ENCODE results near the gene SYNE2. TPM values are rescaled to one million over a fixed set of nuclear protein-coding genes. Genes with fewer than 3 reads are reported as not detected.

Gene SYNE2
- total RNA-seq, 1 donor, result 131 TPM

- peaks cover 31% of the 10 kb centered on the region for H3K4me1 ChIP-seq (ENCODE audit: insufficient read depth, low read length)
- no peaks in the 10 kb centered on the region for H3K9me3 ChIP-seq (ENCODE audit: low read depth, low read length)
- no peak overlapping the region for H3K4me3 ChIP-seq (ENCODE audit: low read length)
- H3K27me3 ChIP-seq (ENCODE audit: insufficient read depth, low read length), result no peaks in the 10 kb centered on the region
Observed at GRCh38 chr14:64194404-64194803, 341.6 kb downstream of the SYNE2 start.

GRCh38 chr14:64195199-64195598 lies 342.4 kb downstream of the SYNE2 start:
- no peaks in the 10 kb centered on the region for H3K9me3 ChIP-seq (ENCODE audit: low read depth, low read length)
- no peak overlapping the region for H3K4me3 ChIP-seq (ENCODE audit: low read length)
- peaks cover 31% of the 10 kb centered on the region for H3K4me1 ChIP-seq (ENCODE audit: insufficient read depth, low read length)
- no peaks in the 10 kb centered on the region for H3K27me3 ChIP-seq (ENCODE audit: insufficient read depth, low read length)

GRCh38 chr14:64196056-64196455 lies 343.3 kb downstream of the SYNE2 start:
- peaks cover 31% of the 10 kb centered on the region for H3K4me1 ChIP-seq (ENCODE audit: insufficient read depth, low read length)
- no peaks in the 10 kb centered on the region for H3K27me3 ChIP-seq (ENCODE audit: insufficient read depth, low read length)
- H3K9me3 ChIP-seq (ENCODE audit: low read depth, low read length), result no peaks in the 10 kb centered on the region
- no peak overlapping the region for H3K4me3 ChIP-seq (ENCODE audit: low read length)

- H3K9me3 ChIP-seq (ENCODE audit: low read depth, low read length), result no peaks in the 10 kb centered on the region
- H3K27me3 ChIP-seq (ENCODE audit: insufficient read depth, low read length), result no peaks in the 10 kb centered on the region
- peak overlapping the region; percentile 6 for H3K4me3 ChIP-seq (ENCODE audit: low read length)
- peaks cover 31% of the 10 kb centered on the region for H3K4me1 ChIP-seq (ENCODE audit: insufficient read depth, low read length)
Observed at GRCh38 chr14:64196814-64197411, 344.1 kb downstream of the SYNE2 start.

- Histone ChIP-seq H3K4me3 (ENCODE audit: low read length) (no peak overlapping the region), H3K9me3 (ENCODE audit: low read depth, low read length) (no peaks in the 10 kb centered on the region), H3K27me3 (ENCODE audit: insufficient read depth, low read length) (no peaks in the 10 kb centered on the region), H3K4me1 (ENCODE audit: insufficient read depth, low read length) (peaks cover 31% of the 10 kb centered on the region)
Observed at GRCh38 chr14:64197996-64198395, 345.2 kb downstream of the SYNE2 start.

- H3K4me3 ChIP-seq (ENCODE audit: low read length), result no peak overlapping the region
Observed at GRCh38 chr14:64198486-64198885, 345.7 kb downstream of the SYNE2 start.

GRCh38 chr14:64200170-64200569 lies 347.4 kb downstream of the SYNE2 start:
- no peaks in the 10 kb centered on the region for H3K27me3 ChIP-seq (ENCODE audit: insufficient read depth, low read length)
- H3K9me3 ChIP-seq (ENCODE audit: low read depth, low read length), result no peaks in the 10 kb centered on the region
- H3K4me1 ChIP-seq (ENCODE audit: insufficient read depth, low read length), result peaks cover 21% of the 10 kb centered on the region
- H3K4me3 ChIP-seq (ENCODE audit: low read length), result no peak overlapping the region

More at GRCh38 chr14:64198486-64198885, 345.7 kb downstream of the SYNE2 start:
- no peaks in the 10 kb centered on the region for H3K27me3 ChIP-seq (ENCODE audit: insufficient read depth, low read length)
- H3K4me1 ChIP-seq (ENCODE audit: insufficient read depth, low read length), result peaks cover 31% of the 10 kb centered on the region
- H3K9me3 ChIP-seq (ENCODE audit: low read depth, low read length), result no peaks in the 10 kb centered on the region

GRCh38 chr14:64201296-64201695 lies 348.5 kb downstream of the SYNE2 start:
- peaks cover 13% of the 10 kb centered on the region for H3K4me1 ChIP-seq (ENCODE audit: insufficient read depth, low read length)
- no peak overlapping the region for H3K4me3 ChIP-seq (ENCODE audit: low read length)
- H3K9me3 ChIP-seq (ENCODE audit: low read depth, low read length), result no peaks in the 10 kb centered on the region
- H3K27me3 ChIP-seq (ENCODE audit: insufficient read depth, low read length), result no peaks in the 10 kb centered on the region

- Histone ChIP-seq H3K4me1 (ENCODE audit: insufficient read depth, low read length) (peaks cover 7% of the 10 kb centered on the region), H3K9me3 (ENCODE audit: low read depth, low read length) (no peaks in the 10 kb centered on the region), H3K27me3 (ENCODE audit: insufficient read depth, low read length) (no peaks in the 10 kb centered on the region), H3K4me3 (ENCODE audit: low read length) (no peak overlapping the region)
Observed at GRCh38 chr14:64201921-64202545, 349.2 kb downstream of the SYNE2 start.

- peaks cover 6% of the 10 kb centered on the region for H3K4me1 ChIP-seq (ENCODE audit: insufficient read depth, low read length)
- no peak overlapping the region for H3K4me3 ChIP-seq (ENCODE audit: low read length)
- no peaks in the 10 kb centered on the region for H3K9me3 ChIP-seq (ENCODE audit: low read depth, low read length)
- no peaks in the 10 kb centered on the region for H3K27me3 ChIP-seq (ENCODE audit: insufficient read depth, low read length)
Observed at GRCh38 chr14:64202716-64203115, 349.9 kb downstream of the SYNE2 start.

GRCh38 chr14:64203366-64204006 lies 350.7 kb downstream of the SYNE2 start:
- no peak overlapping the region for H3K4me3 ChIP-seq (ENCODE audit: low read length)
- H3K9me3 ChIP-seq (ENCODE audit: low read depth, low read length), result no peaks in the 10 kb centered on the region
- no peaks in the 10 kb centered on the region for H3K27me3 ChIP-seq (ENCODE audit: insufficient read depth, low read length)
- no peaks in the 10 kb centered on the region for H3K4me1 ChIP-seq (ENCODE audit: insufficient read depth, low read length)

- peaks cover 10% of the 10 kb centered on the region for H3K4me1 ChIP-seq (ENCODE audit: insufficient read depth, low read length)
Observed at GRCh38 chr14:64208261-64208660, 355.5 kb downstream of the SYNE2 start.

GRCh38 chr14:64208981-64209380 lies 356.2 kb downstream of the SYNE2 start:
- Histone ChIP-seq H3K27me3 (ENCODE audit: insufficient read depth, low read length) (no peaks in the 10 kb centered on the region), H3K9me3 (ENCODE audit: low read depth, low read length) (no peaks in the 10 kb centered on the region), H3K4me3 (ENCODE audit: low read length) (no peak overlapping the region), H3K4me1 (ENCODE audit: insufficient read depth, low read length) (peaks cover 10% of the 10 kb centered on the region)

More at GRCh38 chr14:64208261-64208660, 355.5 kb downstream of the SYNE2 start:
- no peaks in the 10 kb centered on the region for H3K27me3 ChIP-seq (ENCODE audit: insufficient read depth, low read length)
- no peaks in the 10 kb centered on the region for H3K9me3 ChIP-seq (ENCODE audit: low read depth, low read length)
- no peak overlapping the region for H3K4me3 ChIP-seq (ENCODE audit: low read length)

GRCh38 chr14:64209444-64210131 lies 356.8 kb downstream of the SYNE2 start:
- Histone ChIP-seq H3K4me1 (ENCODE audit: insufficient read depth, low read length) (peaks cover 10% of the 10 kb centered on the region), H3K27me3 (ENCODE audit: insufficient read depth, low read length) (no peaks in the 10 kb centered on the region), H3K9me3 (ENCODE audit: low read depth, low read length) (no peaks in the 10 kb centered on the region), H3K4me3 (ENCODE audit: low read length) (no peak overlapping the region)

- H3K27me3 ChIP-seq (ENCODE audit: insufficient read depth, low read length), result no peaks in the 10 kb centered on the region
- peaks cover 10% of the 10 kb centered on the region for H3K4me1 ChIP-seq (ENCODE audit: insufficient read depth, low read length)
- H3K4me3 ChIP-seq (ENCODE audit: low read length), result no peak overlapping the region
- H3K9me3 ChIP-seq (ENCODE audit: low read depth, low read length), result no peaks in the 10 kb centered on the region
Observed at GRCh38 chr14:64210216-64210615, 357.4 kb downstream of the SYNE2 start.
